GM19043 (cell line): ENCODE measurements around the gene ZNF613.
"Not testable (repeated sequence)": the region's sequence is repeated elsewhere in the genome, so short reads cannot be mapped to it uniquely, and the experiment has no call there.

Source experiments
- ATAC-seq: cut with Tn5 transposase; IDR thresholded peaks from one replicate; pipeline ENCODE4 v1.9.1; 2021; ENCODE audit warnings: low read depth; ENCODE audit not compliant: unreplicated experiment

ZNF613 gene

DNA sequence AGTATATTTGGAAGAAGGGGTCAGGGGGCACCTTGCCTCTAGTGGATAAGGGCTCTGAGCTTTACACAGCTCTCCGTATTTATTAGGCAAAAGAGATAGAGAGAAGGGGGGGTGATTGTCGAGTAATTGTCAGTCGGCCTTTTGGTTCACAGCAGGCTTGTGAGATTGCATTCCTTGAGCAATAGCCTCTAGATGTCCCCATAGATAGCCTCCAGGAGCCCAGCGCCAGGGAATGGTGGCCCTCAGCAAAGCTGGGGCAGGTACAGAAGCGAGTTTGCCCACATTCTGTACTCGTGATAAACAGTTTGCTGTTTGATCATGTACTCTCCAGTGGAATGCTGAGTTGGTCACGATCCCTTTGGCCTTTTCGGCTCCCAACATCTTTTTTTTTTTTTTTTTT, 4.6 kb downstream of the ZNF613 start:
- ATAC-seq = no peak

GRCh38 chr19:51938936-51939335, 11.7 kb downstream of the ZNF613 start:
- no peak for ATAC-seq

GRCh38 chr19:51944798-51945552, 17.7 kb downstream of the ZNF613 start:
- ATAC-seq = no peak

- ATAC-seq = no peak
These were observed 19.3 kb downstream of the ZNF613 start for GRCh38 chr19:51946602-51947001.

DNA sequence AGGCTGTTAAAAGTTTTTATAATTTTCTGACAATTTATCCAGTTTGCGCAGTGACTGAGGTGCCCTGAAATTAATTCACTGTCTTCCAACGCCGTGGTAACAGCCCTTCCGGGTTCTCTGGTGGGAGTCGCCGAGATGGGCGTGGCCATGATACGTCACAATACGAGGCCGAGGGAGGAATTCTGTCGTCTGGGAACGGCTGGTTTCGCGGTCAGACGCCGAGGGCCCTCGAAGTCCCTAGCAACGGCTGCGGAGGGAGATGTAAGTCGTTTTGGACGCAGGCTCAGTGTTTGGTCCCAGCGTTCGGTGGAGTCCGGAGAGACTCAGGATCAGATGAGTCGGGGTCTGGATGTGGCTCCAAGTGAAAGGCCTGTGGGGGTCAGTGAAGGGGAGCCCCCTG, 21.7 kb downstream of the ZNF613 start:
- no peak for ATAC-seq

- not testable (repeated sequence) for ATAC-seq
These were observed 30.6 kb downstream of the ZNF613 start for GRCh38 chr19:51957846-51958245.

- ATAC-seq = no peak
These were observed 32.5 kb downstream of the ZNF613 start for GRCh38 chr19:51959791-51960190.

- not testable (repeated sequence) for ATAC-seq
These were observed 33.5 kb downstream of the ZNF613 start for GRCh38 chr19:51960621-51961233.

GRCh38 chr19:51965583-51965982, 38.3 kb downstream of the ZNF613 start:
- ATAC-seq = no peak

- ATAC-seq = no peak
These were observed 43.4 kb downstream of the ZNF613 start for GRCh38 chr19:51970718-51971117.

- ATAC-seq = no peak
These were observed 44.4 kb downstream of the ZNF613 start for GRCh38 chr19:51971624-51972023.

DNA sequence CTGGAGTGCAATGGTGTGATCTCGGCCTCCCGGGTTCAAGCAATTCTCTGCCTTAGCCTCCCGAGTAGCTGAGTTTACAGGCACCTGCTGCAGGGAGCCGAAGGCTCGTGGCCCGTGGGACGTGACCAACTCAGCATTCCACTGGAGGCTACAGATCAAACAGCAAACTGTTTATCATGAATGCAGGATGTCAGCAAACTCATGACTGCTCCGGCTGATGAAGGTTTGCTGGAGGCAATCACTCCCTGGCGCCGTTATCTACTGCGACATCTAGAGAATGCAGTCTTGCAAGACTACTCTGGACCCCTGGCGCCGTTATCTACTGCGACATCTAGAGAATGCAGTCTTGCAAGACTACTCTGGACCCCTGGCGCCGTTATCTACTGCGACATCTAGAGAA, 48.5 kb downstream of the ZNF613 start:
- not testable (repeated sequence) for ATAC-seq

- ATAC-seq = no peak
These were observed 49.6 kb downstream of the ZNF613 start for GRCh38 chr19:51976852-51977251.

DNA sequence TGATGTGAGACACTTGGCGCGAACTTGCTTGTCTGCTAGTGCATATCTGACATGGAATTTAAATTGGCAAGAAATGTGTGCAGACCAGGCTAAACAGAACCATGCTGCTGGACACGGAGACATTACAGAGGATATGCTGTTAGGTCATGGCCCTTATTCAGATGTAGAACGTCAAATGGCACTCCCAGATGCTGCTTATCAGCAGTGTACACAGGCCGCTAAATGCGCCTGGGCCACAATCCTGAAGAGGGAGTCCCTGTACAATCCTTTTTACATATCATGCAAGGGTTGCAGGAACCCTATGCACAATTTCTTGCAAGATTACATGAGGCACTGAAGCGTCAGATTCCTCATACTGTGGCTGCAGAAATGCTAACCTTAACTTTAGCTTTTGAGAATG, 50.1 kb downstream of the ZNF613 start:
- no peak for ATAC-seq

- ATAC-seq = no peak
These were observed 51.6 kb downstream of the ZNF613 start for GRCh38 chr19:51978882-51979281.

GRCh38 chr19:51980116-51980736, 53.0 kb downstream of the ZNF613 start:
- ATAC-seq = no peak

DNA sequence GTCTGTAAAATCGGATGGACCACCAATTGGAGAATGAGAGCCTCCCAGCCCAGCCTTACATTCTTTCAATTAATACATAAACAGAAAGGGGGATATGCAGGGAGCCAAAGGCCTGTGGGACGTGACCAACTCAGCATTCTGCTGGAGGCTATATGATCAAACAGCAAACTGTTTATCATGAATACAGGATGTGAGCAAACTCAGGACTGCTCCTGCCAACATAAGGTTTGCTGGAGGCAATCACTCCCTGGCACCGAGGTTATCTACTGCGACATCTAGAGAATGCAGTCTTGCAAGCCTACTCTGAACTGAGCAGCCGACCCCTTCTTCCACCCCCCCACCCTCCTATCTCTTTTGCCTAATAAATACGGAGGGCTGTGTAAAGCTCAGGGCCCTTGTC, 53.7 kb downstream of the ZNF613 start:
- not testable (repeated sequence) for ATAC-seq

DNA sequence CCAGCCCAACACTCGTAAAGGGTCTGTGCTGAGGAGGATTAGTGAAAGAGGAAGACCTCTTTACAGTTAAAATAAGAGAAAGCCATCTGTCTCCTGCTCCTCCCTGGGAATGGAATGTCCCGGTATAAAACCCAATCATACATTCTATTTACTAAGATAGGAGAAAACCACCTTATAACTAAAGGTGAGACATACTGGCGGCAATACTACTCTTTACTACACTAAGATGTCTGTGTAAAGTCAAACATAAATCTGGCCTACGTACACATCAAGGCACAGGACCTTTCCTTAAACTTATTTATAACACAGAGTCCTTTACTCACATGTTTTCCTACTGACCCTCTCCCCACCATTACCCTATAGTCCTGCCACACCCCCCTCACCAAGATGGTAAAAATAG, 56.1 kb downstream of the ZNF613 start:
- ATAC-seq = no peak

GRCh38 chr19:51986309-51987291, 59.3 kb downstream of the ZNF613 start, which contains the start of gene ZNF350:
ZNF350 (minus strand) TSS chr19:51986840; CDS start chr19:51974360, 12,480 bp downstream.
- peak; percentile 64 for ATAC-seq

DNA sequence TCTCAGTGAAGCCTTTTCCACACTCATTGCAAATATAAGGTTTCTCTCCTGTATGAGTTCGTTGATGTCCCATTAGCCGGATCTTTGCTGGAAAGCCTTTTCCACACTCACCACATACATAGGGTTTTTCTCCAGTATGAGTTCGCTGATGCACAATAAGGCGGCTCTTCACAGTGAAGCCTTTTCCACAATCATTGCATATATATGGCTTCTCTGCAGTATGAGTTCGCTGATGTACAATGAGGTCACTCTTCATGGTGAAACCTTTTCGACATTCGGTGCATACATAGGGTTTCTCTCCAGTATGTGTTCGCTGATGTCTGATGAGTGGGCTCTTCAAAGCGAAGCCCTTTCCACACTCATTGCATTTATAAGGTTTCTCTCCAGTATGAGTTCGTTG, 66.2 kb downstream of the ZNF613 start:
- no peak for ATAC-seq
